Measurements from ENCODE around the gene KMT2B. TPM values are rescaled to one million over a fixed set of nuclear protein-coding genes. Genes with fewer than 3 reads are reported as not detected.

KMT2B gene
- total and polyA plus RNA-seq, 12 donors = 6.6 to 97.3 (median 22.6) TPM

DNA sequence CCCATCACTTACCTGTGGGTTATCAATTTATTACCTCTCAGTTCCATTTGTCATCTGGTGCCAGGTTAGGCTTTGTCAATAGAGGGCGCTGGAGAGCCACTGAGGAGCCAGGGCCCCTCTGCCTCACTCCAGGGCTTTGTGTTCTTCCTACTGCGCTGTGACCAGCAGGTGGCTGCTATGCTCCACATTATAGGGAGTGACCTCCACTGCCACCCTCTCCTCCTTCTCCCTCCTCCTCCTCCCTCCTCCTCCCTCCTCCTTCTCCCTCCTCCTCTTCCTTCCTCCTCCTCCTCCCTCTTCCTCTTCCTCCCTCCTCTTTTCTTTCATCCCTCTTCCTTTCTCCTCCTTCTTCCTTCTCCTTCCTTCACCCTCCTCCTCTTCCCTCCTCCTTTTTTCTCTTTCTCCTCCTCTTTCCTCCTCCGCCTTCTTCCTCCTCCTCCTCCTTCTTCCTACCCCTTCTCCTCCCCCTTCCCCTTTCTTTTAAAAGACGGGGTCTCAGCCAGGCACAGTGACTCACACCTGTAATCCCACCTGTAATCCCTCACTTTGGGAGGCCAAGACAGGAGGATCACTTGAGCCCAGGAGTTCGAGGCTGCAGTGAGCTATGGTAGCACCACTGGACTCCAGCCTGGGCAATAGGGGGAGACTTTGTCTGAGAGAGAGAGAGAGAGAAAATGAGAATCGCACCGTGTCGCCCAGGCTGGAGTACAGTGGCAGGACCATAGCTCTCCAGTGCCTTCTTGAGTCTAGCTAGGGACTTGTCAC is 23.8 kb upstream of the KMT2B start:
- 31 to 37% (median 31%) methylated on average over 8 of the region's 8 CpGs for WGBS, 4 donors
- Histone ChIP-seq H3K4me3 (no peak overlapping the region), H3K4me1 (replicated peaks in 1 of 2) (no peaks in the 10 kb centered on the region), H3K36me3 (replicated peaks in 1 of 2) (no peaks in the 10 kb centered on the region), H3K27me3 (no peaks in the 10 kb centered on the region), H3K9me3 (replicated peaks in 1 of 3) (no peaks in the 10 kb centered on the region), H3K27ac (no peak overlapping the region)
- TF ChIP-seq POLR2A (IDR thresholded peaks at IDR 0.05) = peak in 1 of 2 donors; percentile 12
- peak; percentile 96 to 100 (median 98) for TF ChIP-seq CTCF (IDR thresholded peaks at IDR 0.05)
- intact Hi-C loops (cut with DNase I) = loop anchor here in 1 of 2 donors (2.0 to 10.0 kb wide), 2 partner anchors 23 to 241 kb away; partner anchors contain the start of gene LRFN3
- peak; percentile 87 to 96 (median 90) for DNase-seq

- 65 to 80% (median 71%) methylated on average over 2 of the region's 2 CpGs for WGBS, 4 donors
- no peak overlapping the region for H3K27ac ChIP-seq
- no peaks in the 10 kb centered on the region for H3K36me3 ChIP-seq (replicated peaks in 1 of 2)
- no peak for TF ChIP-seq CTCF (IDR thresholded peaks at IDR 0.05)
- no peak for TF ChIP-seq POLR2A (IDR thresholded peaks at IDR 0.05)
- H3K4me1 ChIP-seq (replicated peaks in 1 of 2) = no peaks in the 10 kb centered on the region
- no peak for DNase-seq
- H3K27me3 ChIP-seq = no peaks in the 10 kb centered on the region
- no peaks in the 10 kb centered on the region for H3K9me3 ChIP-seq (replicated peaks in 1 of 3)
- intact Hi-C loops (cut with DNase I) = loop anchor here in 1 of 2 donors (2.0 to 10.0 kb wide), 2 partner anchors 21 to 239 kb away; partner anchors contain the start of gene LRFN3
- H3K4me3 ChIP-seq = no peak overlapping the region
These were observed 21.8 kb upstream of the KMT2B start for GRCh38 chr19:35695895-35696422.

- Histone ChIP-seq H3K4me3 (no peak overlapping the region), H3K27ac (no peak overlapping the region), H3K27me3 (no peaks in the 10 kb centered on the region), H3K4me1 (replicated peaks in 1 of 2) (peaks cover 0 to under 1% of the 10 kb centered on the region in 2 donors), H3K9me3 (replicated peaks in 1 of 3) (no peaks in the 10 kb centered on the region), H3K36me3 (replicated peaks in 1 of 2) (no peaks in the 10 kb centered on the region)
- no peak for DNase-seq
- intact Hi-C loops (cut with DNase I) = loop anchor here in 1 of 2 donors (10.0 kb wide), 1 partner anchor 238 kb away; the partner anchor contains the start of gene LRFN3
- WGBS, 4 donors = 53 to 70% (median 67%) methylated on average over 4 of the region's 4 CpGs
- no peak for TF ChIP-seq POLR2A (IDR thresholded peaks at IDR 0.05)
- no peak for TF ChIP-seq CTCF (IDR thresholded peaks at IDR 0.05)
These were observed 21.0 kb upstream of the KMT2B start for GRCh38 chr19:35696835-35697234.

DNA sequence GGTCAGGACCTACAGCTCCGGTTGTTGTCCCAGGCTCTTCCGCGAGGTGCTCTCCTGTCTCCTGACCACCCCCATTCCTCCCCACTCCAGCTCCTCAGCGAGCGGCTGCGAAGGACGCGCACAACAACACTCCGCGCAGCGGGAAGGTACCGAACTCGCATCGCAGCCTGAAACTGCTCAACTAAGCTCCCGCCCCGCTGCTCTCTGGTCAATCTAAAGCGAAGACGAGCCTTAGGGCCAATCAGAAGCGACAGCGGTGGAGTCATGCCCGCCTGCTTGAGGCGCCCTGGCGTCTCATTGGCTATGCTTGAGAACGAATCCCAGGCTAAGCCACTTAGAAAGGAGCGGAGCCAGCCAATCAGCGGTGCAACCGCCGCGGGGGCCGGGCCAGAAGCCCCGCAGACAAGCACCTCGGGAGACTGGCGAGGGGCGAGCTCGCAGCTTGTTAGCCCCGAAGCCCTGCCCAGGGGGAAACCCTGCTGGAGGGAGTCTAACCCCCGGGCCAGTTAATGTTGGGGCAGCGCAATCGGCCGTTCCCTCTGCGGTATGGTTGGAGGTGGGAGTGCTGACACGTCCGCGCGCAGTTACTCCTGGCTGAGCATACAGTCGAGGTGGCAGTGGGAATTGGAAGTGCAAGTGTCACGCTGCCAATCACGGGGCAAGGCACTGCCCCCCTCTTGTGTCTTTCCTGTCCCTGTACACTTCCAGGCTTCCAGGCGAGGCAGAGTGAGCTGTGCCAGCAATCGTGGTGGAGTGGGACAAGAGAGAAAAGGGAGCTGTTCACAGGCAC is 15.4 kb upstream of the KMT2B start:
- Histone ChIP-seq H3K36me3 (replicated peaks in 1 of 2) (no peaks in the 10 kb centered on the region), H3K27ac (no peak overlapping the region), H3K27me3 (no peaks in the 10 kb centered on the region), H3K4me3 (peak overlapping the region in 2 of 4 donors; percentile 24 to 64), H3K9me3 (replicated peaks in 1 of 3) (no peaks in the 10 kb centered on the region), H3K4me1 (replicated peaks in 1 of 2) (peaks cover 0 to 9% of the 10 kb centered on the region in 2 donors)
- DNase-seq = peak; percentile 91 to 98 (median 95)
- no peak for TF ChIP-seq CTCF (IDR thresholded peaks at IDR 0.05)
- TF ChIP-seq POLR2A (IDR thresholded peaks at IDR 0.05) = no peak
- 0 to 2% (median 1%) methylated on average over 26 to 50 of the region's 50 CpGs for whole genome bisulfite sequencing, 4 donors
- intact Hi-C loops (cut with DNase I) = loop anchor here in 1 of 2 donors (10.0 kb wide), 1 partner anchor 112 kb away; the partner anchor contains the start of gene PRODH2
